Osteocyte (in vitro differentiated cells): ENCODE measurements around the gene GMPR. TPM values are rescaled to one million over a fixed set of nuclear protein-coding genes. Genes with fewer than 3 reads are reported as not detected.

Experiments
- DNase-seq: peaks from one replicate; pipeline ENCODE4 v3.0.0; 2021; ENCODE audit warnings: mixed read lengths; ENCODE audit not compliant: unreplicated experiment; ENCODE audit errors: extremely low spot score
- H3K27ac Mint-ChIP-seq: one replicate; pipeline ENCODE4 v1.8.0; 2021; ENCODE audit warnings: mild to moderate bottlenecking, mixed read lengths; ENCODE audit not compliant: unreplicated experiment
- H3K27me3 Mint-ChIP-seq: one replicate; pipeline ENCODE4 v1.8.0; 2021; ENCODE audit warnings: mixed read lengths; ENCODE audit not compliant: unreplicated experiment
- H3K36me3 Mint-ChIP-seq: one replicate; pipeline ENCODE4 v1.8.0; 2021; ENCODE audit warnings: mixed read lengths; ENCODE audit not compliant: unreplicated experiment
- H3K4me1 Mint-ChIP-seq: one replicate; pipeline ENCODE4 v1.8.0; 2021; ENCODE audit warnings: mixed read lengths; ENCODE audit not compliant: unreplicated experiment
- H3K4me3 Mint-ChIP-seq: one replicate; pipeline ENCODE4 v1.8.0; 2021; ENCODE audit warnings: mild to moderate bottlenecking, moderate library complexity, mixed read lengths; ENCODE audit not compliant: unreplicated experiment
- H3K9me3 Mint-ChIP-seq: one replicate; pipeline ENCODE4 v1.8.0; 2021; ENCODE audit warnings: mixed read lengths; ENCODE audit not compliant: unreplicated experiment
- total RNA-seq: library from RNA; stranded (reverse); gene quantifications from 2 replicates; pipeline ENCODE4 v1.2.1, GENCODE V29; 2021
- TF ChIP-seq, protein P1 (sequence below): fragments of 200-600 bp; sonication (generic); IDR thresholded peaks from 2 replicates; pipeline ENCODE4 v1.5.0; 2021; ENCODE audit warnings: antibody characterized with exemption, mild to moderate bottlenecking, moderate library complexity

The GMPR gene
- total RNA-seq, 1 donor from 2014 or later = 7.8 TPM

DNA sequence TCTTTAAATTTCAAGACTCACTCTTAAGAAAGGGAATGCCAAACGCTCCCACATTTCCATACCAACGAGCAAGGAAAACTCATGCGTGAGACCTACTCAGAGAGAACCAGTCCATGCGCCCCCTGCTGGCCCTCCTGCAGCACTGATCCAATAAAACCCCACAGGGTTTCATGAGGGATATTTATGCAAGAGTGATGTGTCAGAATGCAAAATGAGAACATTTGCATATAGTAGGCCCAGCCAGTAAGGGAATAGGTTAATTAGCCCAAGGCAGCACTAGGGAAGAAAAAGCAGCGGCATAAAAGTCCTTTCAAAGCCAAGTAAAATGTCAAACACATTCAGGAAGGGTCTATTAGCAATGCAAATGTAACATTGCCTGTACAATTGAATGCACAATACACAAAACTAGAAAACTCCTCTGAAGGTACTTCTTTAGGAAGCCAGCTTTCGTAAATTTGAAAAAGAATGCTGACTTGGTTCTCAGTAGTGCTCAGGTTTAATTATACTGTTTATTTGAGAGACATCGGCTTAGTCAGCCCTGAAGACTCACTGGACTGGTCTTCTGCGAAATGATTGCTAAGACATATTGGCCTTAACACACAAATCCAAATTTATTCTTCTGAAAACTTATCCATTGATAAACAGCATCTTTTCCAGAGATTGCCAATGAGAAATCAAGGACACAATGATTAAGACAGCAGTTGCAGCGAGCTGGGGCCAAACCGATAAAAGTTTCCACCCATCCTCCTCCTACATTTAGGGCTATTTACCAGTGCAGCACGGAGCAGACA lies 93.2 kb downstream of the GMPR start:
- DNase-seq = no peak
- Mint-ChIP-seq H3K27me3 (no peaks in the 10 kb centered on the region), H3K9me3 (no peaks in the 10 kb centered on the region), H3K4me3 (no peak overlapping the region), H3K36me3 (peaks cover 11% of the 10 kb centered on the region), H3K27ac (no peak overlapping the region), H3K4me1 (peaks cover 23% of the 10 kb centered on the region)
- TF ChIP-seq, protein P1, sequence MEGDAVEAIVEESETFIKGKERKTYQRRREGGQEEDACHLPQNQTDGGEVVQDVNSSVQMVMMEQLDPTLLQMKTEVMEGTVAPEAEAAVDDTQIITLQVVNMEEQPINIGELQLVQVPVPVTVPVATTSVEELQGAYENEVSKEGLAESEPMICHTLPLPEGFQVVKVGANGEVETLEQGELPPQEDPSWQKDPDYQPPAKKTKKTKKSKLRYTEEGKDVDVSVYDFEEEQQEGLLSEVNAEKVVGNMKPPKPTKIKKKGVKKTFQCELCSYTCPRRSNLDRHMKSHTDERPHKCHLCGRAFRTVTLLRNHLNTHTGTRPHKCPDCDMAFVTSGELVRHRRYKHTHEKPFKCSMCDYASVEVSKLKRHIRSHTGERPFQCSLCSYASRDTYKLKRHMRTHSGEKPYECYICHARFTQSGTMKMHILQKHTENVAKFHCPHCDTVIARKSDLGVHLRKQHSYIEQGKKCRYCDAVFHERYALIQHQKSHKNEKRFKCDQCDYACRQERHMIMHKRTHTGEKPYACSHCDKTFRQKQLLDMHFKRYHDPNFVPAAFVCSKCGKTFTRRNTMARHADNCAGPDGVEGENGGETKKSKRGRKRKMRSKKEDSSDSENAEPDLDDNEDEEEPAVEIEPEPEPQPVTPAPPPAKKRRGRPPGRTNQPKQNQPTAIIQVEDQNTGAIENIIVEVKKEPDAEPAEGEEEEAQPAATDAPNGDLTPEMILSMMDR = peak; percentile 88

DNA sequence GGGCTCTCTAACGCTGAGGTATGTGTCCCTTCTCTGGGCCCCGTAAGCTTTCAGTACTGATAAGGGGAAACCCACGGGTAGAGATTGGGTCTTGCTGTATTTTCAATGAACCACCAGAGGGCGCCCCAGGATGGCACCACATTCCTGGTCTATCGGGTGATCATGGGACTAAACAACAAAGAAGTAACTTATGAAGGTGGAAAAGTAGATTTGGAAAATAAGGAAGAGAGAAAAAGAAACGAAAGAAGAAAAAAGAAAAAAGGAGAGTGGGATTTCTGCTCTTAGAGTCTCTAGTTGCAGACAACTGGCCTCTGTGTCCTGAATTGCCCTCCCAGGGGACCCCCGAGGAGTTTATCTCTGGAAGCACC lies 93.8 kb downstream of the GMPR start:
- H3K36me3 Mint-ChIP-seq = peaks cover 6% of the 10 kb centered on the region
- H3K27me3 Mint-ChIP-seq = no peaks in the 10 kb centered on the region
- DNase-seq = peak; percentile 91
- H3K4me1 Mint-ChIP-seq = peaks cover 29% of the 10 kb centered on the region
- H3K9me3 Mint-ChIP-seq = no peaks in the 10 kb centered on the region
- TF ChIP-seq, protein P1 = peak; percentile 87
- H3K27ac Mint-ChIP-seq = no peak overlapping the region
- H3K4me3 Mint-ChIP-seq = no peak overlapping the region

DNA sequence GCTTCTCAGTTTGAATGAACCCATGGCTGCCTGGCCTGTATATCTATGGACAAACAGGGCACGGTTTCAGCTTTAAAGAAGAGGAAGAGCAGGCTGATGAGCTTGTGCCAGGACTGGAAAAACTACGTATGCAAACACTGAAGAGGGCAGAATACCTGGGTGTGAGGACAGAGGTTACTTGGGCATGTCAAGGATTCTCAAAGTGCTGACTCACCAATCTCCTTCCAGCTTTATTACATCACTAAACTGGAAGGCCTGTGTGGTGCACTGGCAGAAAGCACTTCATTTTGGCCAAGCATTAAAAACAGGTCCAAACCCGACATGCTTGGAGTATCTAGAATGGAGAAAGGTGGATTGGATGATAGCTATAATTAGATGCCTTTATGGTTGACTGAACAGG lies 95.2 kb downstream of the GMPR start:
- TF ChIP-seq, protein P1 = no peak
- peaks cover 42% of the 10 kb centered on the region for H3K4me1 Mint-ChIP-seq
- peak overlapping the region; percentile 34 for H3K27ac Mint-ChIP-seq
- no peaks in the 10 kb centered on the region for H3K9me3 Mint-ChIP-seq
- H3K27me3 Mint-ChIP-seq = no peaks in the 10 kb centered on the region
- DNase-seq = no peak
- H3K4me3 Mint-ChIP-seq = no peak overlapping the region
- H3K36me3 Mint-ChIP-seq = peaks cover 1% of the 10 kb centered on the region

- peaks cover 53% of the 10 kb centered on the region for H3K4me1 Mint-ChIP-seq
- peak overlapping the region; percentile 87 for H3K27ac Mint-ChIP-seq
- DNase-seq = no peak
- no peak overlapping the region for H3K4me3 Mint-ChIP-seq
- TF ChIP-seq, protein P1 = no peak
- no peaks in the 10 kb centered on the region for H3K27me3 Mint-ChIP-seq
- no peaks in the 10 kb centered on the region for H3K36me3 Mint-ChIP-seq
- no peaks in the 10 kb centered on the region for H3K9me3 Mint-ChIP-seq
These were observed 96.3 kb downstream of the GMPR start for GRCh38 chr6:16334671-16335070.

DNA sequence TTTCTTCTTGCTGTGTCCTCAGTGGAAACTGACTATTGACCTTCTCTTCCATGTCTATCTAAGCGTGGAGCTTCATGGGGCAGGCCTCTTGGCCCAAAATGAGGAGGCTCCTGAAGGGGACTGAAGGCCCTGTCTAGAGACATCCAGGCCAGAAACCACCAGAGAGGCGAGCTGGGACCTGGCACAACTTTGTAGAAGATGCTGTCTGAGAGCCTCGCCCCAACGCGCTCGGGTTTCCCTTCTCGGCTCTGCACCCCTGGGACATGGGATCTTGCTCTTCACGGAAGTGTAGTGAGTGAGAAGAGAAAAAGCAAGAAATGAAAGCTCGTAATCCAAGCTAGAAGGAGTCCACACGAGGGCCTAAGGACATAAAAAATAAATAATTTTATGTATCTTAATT lies 96.8 kb downstream of the GMPR start:
- no peaks in the 10 kb centered on the region for H3K27me3 Mint-ChIP-seq
- no peaks in the 10 kb centered on the region for H3K9me3 Mint-ChIP-seq
- H3K27ac Mint-ChIP-seq = peak overlapping the region; percentile 87
- DNase-seq = no peak
- H3K36me3 Mint-ChIP-seq = no peaks in the 10 kb centered on the region
- TF ChIP-seq, protein P1 = no peak
- H3K4me1 Mint-ChIP-seq = peaks cover 58% of the 10 kb centered on the region
- no peak overlapping the region for H3K4me3 Mint-ChIP-seq
